ENCODE results near the gene TINAGL1.

- TF ChIP-seq POLR2A (IDR thresholded peaks at IDR 0.05; ENCODE audit: low read depth, low read length) = no peak
- no peak for TF ChIP-seq CTCF (IDR thresholded peaks at IDR 0.05; ENCODE audit: extremely low read depth in 1 of 2, insufficient read depth in 1 of 2, low read depth in 1 of 2, low read length in 2 of 2)
- no peak for TF ChIP-seq EZH2 (IDR thresholded peaks at IDR 0.05; ENCODE audit: borderline replicate concordance, low read depth, low read length, severe bottlenecking)
- TF ChIP-seq POLR2AphosphoS5 (IDR thresholded peaks at IDR 0.05; ENCODE audit: insufficient read depth, low read depth, low read length) = no peak
- no peak for TF ChIP-seq FOS (IDR thresholded peaks at IDR 0.05; ENCODE audit: borderline replicate concordance, insufficient read depth, low read length)
- no peak for TF ChIP-seq MAX (IDR thresholded peaks at IDR 0.05; ENCODE audit: insufficient read depth, insufficient read length)
- TF ChIP-seq GATA2 (IDR thresholded peaks at IDR 0.05; ENCODE audit: insufficient read depth, insufficient read length, low read depth, low read length) = no peak
Measured at GRCh38 chr1:31602081-31602480, 25.8 kb downstream of the TINAGL1 start.

All from endothelial cell of umbilical vein (primary cell).